A549 (cell line): Measurements from ENCODE around the gene ANO7. TPM values are rescaled to one million over a fixed set of nuclear protein-coding genes. Genes with fewer than 3 reads are reported as not detected.

Source experiments
- ATAC-seq, 2 experiments: fragments of 200-7000 bp in 1 of 2; fragments of >200 bp in 1 of 2; cut with Nextera tagmentation in 1 of 2; cut with Tn5 transposase in 1 of 2; 3 replicates each; pipeline versions ENCODE4 v1.8.0 to v1.9.1; 2018 to 2020; ENCODE audit warnings: mild to moderate bottlenecking in 1 of 2, moderate library complexity in 1 of 2
- CTCF ChIA-PET: fragments of 300-600 bp; sonication (Branson Sonifier 250); formaldehyde crosslinking; extraction: SDS; loops from one replicate; lab custom pipeline; 2021; ENCODE audit warnings: antibody characterized with exemption, inconsistent platforms; lab: Yijun Ruan, JAX
- POLR2A ChIA-PET: fragments of 350-600 bp; formaldehyde crosslinking; extraction: SDS; loops from one replicate; lab custom pipeline; 2021; ENCODE audit warnings: antibody characterized with exemption, inconsistent platforms; lab: Yijun Ruan, JAX
- DNase-seq, 2 experiments: peaks; one replicate each; pipeline versions ENCODE4 v3.0.0 to v3.0.0-alpha.2; 2011 to 2016; ENCODE audit warnings: low read depth in 1 of 2, low spot score in 1 of 2
- FAIRE-seq: peaks from 2 replicates; lab custom pipeline; 2011; peaks lifted over from hg19 to GRCh38; lab: Jason Lieb, UNC
- H3K27ac ChIP-seq, 2 experiments: fragments of >200 bp; sonication (Bioruptor Twin); formaldehyde crosslinking; 3 replicates each; pipeline ENCODE4 v1.5.1; 2016 to 2017
- H3K4me1 ChIP-seq: fragments of >200 bp; sonication (Bioruptor Twin); formaldehyde crosslinking; 3 replicates; pipeline ENCODE4 v1.6.1; 2016
- H3K4me2 ChIP-seq: fragments of >200 bp; sonication (Bioruptor Twin); formaldehyde crosslinking; 3 replicates; pipeline ENCODE4 v1.6.1; 2016
- H3K4me3 ChIP-seq: fragments of >200 bp; sonication (Bioruptor Twin); formaldehyde crosslinking; 3 replicates; pipeline ENCODE4 v1.5.1; 2016
- H3K9me3 ChIP-seq: fragments of >200 bp; sonication (Bioruptor Twin); formaldehyde crosslinking; 3 replicates; pipeline ENCODE4 v1.6.1; 2016
- CBX2 ChIP-seq: fragments of 200-600 bp; sonication (generic); IDR thresholded peaks from 2 replicates; pipeline ENCODE4 v1.6.1; 2016; ENCODE audit warnings: low read depth, mild to moderate bottlenecking, borderline replicate concordance
- CBX8 ChIP-seq: fragments of 200-600 bp; sonication (generic); IDR thresholded peaks from 2 replicates; pipeline ENCODE4 v1.6.1; 2016
- CHD2 ChIP-seq: fragments of 150-350 bp; IDR thresholded peaks from 2 replicates; pipeline ENCODE4 v1.6.1; 2014; ENCODE audit warnings: low read length; ENCODE audit not compliant: partially characterized antibody
- CHD4 ChIP-seq: fragments of 200-600 bp; sonication (generic); IDR thresholded peaks from 2 replicates; pipeline ENCODE4 v1.6.1; 2016; ENCODE audit warnings: antibody characterized with exemption, mild to moderate bottlenecking, borderline replicate concordance
- EHF ChIP-seq: fragments of 250-450 bp; sonication (Bioruptor Pico); IDR thresholded peaks from 2 replicates; pipeline ENCODE4 v1.5.0; 2020; ENCODE audit warnings: mild to moderate bottlenecking
- ESRRA ChIP-seq: fragments of 150-350 bp; IDR thresholded peaks from 2 replicates; pipeline ENCODE4 v1.6.1; 2014; ENCODE audit warnings: mild to moderate bottlenecking, low read length, borderline replicate concordance
- FOSL2 ChIP-seq, 2 experiments: fragments of 450-650 bp in 1 of 2; fragments of >200 bp in 1 of 2; sonication (Bioruptor Twin) in 1 of 2; formaldehyde crosslinking; IDR thresholded peaks; 2 replicates each; pipeline versions ENCODE4 v1.5.0 to v1.6.1; 2016 to 2020; ENCODE audit warnings: mild to moderate bottlenecking in 1 of 2, moderate library complexity in 1 of 2
- FOXS1 ChIP-seq: fragments of 250-450 bp; sonication (Bioruptor Pico); IDR thresholded peaks from 2 replicates; pipeline ENCODE4 v1.5.0; 2020; ENCODE audit warnings: mild to moderate bottlenecking, moderate library complexity
- GATA3 ChIP-seq: IDR thresholded peaks from 2 replicates; pipeline ENCODE4 v1.6.1; 2012; ENCODE audit warnings: borderline replicate concordance
- HEYL ChIP-seq: fragments of 250-450 bp; sonication (Bioruptor Pico); IDR thresholded peaks from 2 replicates; pipeline ENCODE4 v1.8.0; 2021; ENCODE audit warnings: mild to moderate bottlenecking, moderate library complexity
- KDM1A ChIP-seq: fragments of 200-600 bp; sonication (generic); IDR thresholded peaks from 2 replicates; pipeline ENCODE4 v1.6.1; 2016; ENCODE audit warnings: low read depth, mild to moderate bottlenecking
- MAFK ChIP-seq: fragments of 450-650 bp; IDR thresholded peaks from 2 replicates; pipeline ENCODE4 v1.6.1; 2014; ENCODE audit not compliant: partially characterized antibody
- MAZ ChIP-seq: fragments of 150-350 bp; IDR thresholded peaks from 2 replicates; pipeline ENCODE4 v1.6.1; 2014; ENCODE audit warnings: antibody characterized with exemption, low read depth, low read length, borderline replicate concordance
- NPAS2 ChIP-seq: fragments of 250-450 bp; sonication (Bioruptor Pico); IDR thresholded peaks from 2 replicates; pipeline ENCODE4 v1.8.0; 2022; ENCODE audit warnings: mild to moderate bottlenecking, moderate library complexity, borderline replicate concordance
- PHF8 ChIP-seq: fragments of 200-600 bp; sonication (generic); IDR thresholded peaks from 2 replicates; pipeline ENCODE4 v1.6.1; 2016; ENCODE audit warnings: low read depth, mild to moderate bottlenecking, antibody characterized with exemption, moderate library complexity, borderline replicate concordance
- POLR2A ChIP-seq: IDR thresholded peaks from 2 replicates; pipeline ENCODE4 v1.6.1; 2012; ENCODE audit warnings: mild to moderate bottlenecking, low read length
- TP53 ChIP-seq: fragments of 250-450 bp; sonication (Bioruptor Pico); IDR thresholded peaks from 2 replicates; pipeline ENCODE4 v1.5.0; 2021; ENCODE audit warnings: mild to moderate bottlenecking, moderate library complexity
- ZSCAN20 ChIP-seq: fragments of 250-450 bp; sonication (Bioruptor Pico); IDR thresholded peaks from 2 replicates; pipeline ENCODE4 v1.8.0; 2022; ENCODE audit warnings: mild to moderate bottlenecking, moderate library complexity
- WGBS: methylation state at CpG from one replicate; pipeline ENCODE4 v1.1.6; 2017; ENCODE audit errors: missing lambda C conversion rate; 5-methylcytosine and 5-hydroxymethylcytosine counted together
- polyA plus RNA-seq, 4 experiments: library from polyadenylated mRNA; depleted of rRNA in 3 of 4; stranded (reverse); fragments of >200 nt; fragmentation: RNase III in 1 of 4; extraction: RNeasy Plus Mini Kit Qiagen cat#74134 plus additional on column Dnase treatment in 1 of 4; gene quantifications; 2 replicates in 3 of 4; 3 replicates in 1 of 4; pipeline ENCODE4 v1.2.3, GENCODE V29; 2011 to 2017
- TF ChIP-seq, protein P1 (sequence below): fragments of >200 bp; sonication (Bioruptor Twin); formaldehyde crosslinking; IDR thresholded peaks from 2 replicates; pipeline ENCODE4 v1.6.1; 2016
- TF ChIP-seq, protein P2 (sequence below): IDR thresholded peaks from 2 replicates; pipeline ENCODE4 v1.6.1; 2012
- TF ChIP-seq, protein P3 (sequence below): fragments of >200 bp; sonication (Bioruptor Twin); formaldehyde crosslinking; IDR thresholded peaks from 3 replicates; pipeline ENCODE4 v1.5.1; 2016

ANO7 gene
- polyA plus RNA-seq, 2 of the 4 experiments (the other 2 are of a cell fraction): 0.92 to 2.7 TPM

- Histone ChIP-seq H3K4me1 (peaks cover 3% of the 10 kb centered on the region; the same call in 1 of the 3 replicates), H3K4me3 (no peak overlapping the region), H3K9me3 (no peaks in the 10 kb centered on the region), H3K4me2 (no peak overlapping the region), H3K27ac (no peak overlapping the region)
- DNase-seq (no peak), ATAC-seq (no peak), FAIRE-seq (no peak)
- POLR2A ChIA-PET: no interaction called here
- CTCF ChIA-PET: interaction anchor here (1.7 kb wide), 1 partner anchor 18 kb away, joined by 5 read pairs; no protein-coding TSS in a partner anchor
- 54% methylated on average over 9 of the region's 10 CpGs for whole genome bisulfite sequencing
- no peak for TF ChIP-seq ESRRA
- no peak for TF ChIP-seq KDM1A
- TF ChIP-seq CBX8: no peak
- TF ChIP-seq, protein P1, sequence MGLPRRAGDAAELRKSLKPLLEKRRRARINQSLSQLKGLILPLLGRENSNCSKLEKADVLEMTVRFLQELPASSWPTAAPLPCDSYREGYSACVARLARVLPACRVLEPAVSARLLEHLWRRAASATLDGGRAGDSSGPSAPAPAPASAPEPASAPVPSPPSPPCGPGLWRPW: no peak
- TF ChIP-seq GATA3: no peak
These were observed 25.7 kb downstream of the ANO7 start for GRCh38 chr2:241214209-241214608.

DNA sequence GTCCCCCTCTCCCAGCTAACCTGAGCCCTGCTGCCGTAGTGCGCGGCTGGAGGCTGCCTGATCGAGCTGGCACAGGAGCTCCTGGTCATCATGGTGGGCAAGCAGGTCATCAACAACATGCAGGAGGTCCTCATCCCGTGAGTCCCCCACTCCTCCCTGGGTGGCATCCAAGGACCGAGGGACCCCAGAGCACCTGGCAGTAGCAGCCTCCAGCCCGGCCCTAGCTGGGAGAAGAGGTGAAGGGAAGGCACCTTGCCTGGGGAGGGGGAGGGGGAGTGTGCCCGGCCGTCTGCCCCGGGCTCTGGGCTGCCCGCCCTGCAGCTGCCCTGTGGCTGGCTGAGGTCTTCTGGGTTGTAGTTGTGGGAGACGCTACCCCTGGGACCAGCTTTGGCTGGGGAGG is 26.3 kb downstream of the ANO7 start:
- DNase-seq (no peak), ATAC-seq (no peak), FAIRE-seq (no peak)
- ChIA-PET POLR2A (no interaction called here), CTCF (interaction anchor here (0.6 to 1.7 kb wide), 3 partner anchors 19 to 438 kb away, joined by 3 to 5 read pairs (median 3); no protein-coding TSS in a partner anchor)
- TF ChIP-seq TP53 (no peak), EHF (CRISPR knock-in tag) (no peak), HEYL (CRISPR knock-in tag) (no peak), ZSCAN20 (CRISPR knock-in tag) (no peak), NPAS2 (CRISPR knock-in tag) (no peak), FOSL2 (IDR thresholded peaks at IDR 0.05) (no peak), FOSL2 (CRISPR knock-in tag; IDR thresholded peaks at IDR 0.05) (no peak), CHD2 (no peak), FOXS1 (no peak), CBX2 (no peak), CHD4 (no peak), ESRRA (no peak), MAFK (no peak)
- TF ChIP-seq, protein P2, sequence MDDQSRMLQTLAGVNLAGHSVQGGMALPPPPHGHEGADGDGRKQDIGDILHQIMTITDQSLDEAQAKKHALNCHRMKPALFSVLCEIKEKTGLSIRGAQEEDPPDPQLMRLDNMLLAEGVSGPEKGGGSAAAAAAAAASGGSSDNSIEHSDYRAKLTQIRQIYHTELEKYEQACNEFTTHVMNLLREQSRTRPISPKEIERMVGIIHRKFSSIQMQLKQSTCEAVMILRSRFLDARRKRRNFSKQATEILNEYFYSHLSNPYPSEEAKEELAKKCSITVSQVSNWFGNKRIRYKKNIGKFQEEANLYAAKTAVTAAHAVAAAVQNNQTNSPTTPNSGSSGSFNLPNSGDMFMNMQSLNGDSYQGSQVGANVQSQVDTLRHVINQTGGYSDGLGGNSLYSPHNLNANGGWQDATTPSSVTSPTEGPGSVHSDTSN: no peak
- H3K27ac ChIP-seq: no peak overlapping the region
- H3K9me3 ChIP-seq: no peaks in the 10 kb centered on the region
- H3K4me1 ChIP-seq: peaks cover 7% of the 10 kb centered on the region; the same call in 1 of the 3 replicates
- H3K4me2 ChIP-seq: no peak overlapping the region
- WGBS: no CpG with 5 or more reads among the region's 12 CpGs
- H3K4me3 ChIP-seq: no peak overlapping the region

DNA sequence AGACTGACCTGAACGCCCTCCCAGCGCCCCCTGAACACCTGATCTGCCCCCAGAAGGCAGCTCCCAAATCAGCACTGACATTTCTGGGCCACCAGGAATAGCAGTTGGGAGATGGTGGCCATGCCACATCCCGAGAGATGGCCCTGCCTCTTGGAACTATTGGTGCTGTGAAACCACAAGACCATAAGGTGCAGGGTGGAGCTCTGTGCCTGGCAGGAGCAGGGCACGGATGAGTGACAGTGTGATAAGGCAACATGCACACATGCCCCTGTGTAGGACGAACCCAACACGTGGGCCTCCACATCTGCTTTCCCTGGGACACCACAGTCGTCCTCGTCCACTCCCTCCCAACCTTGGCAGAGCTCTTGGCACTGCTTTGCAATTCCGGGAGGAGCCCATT is 26.9 kb downstream of the ANO7 start:
- no peak for TF ChIP-seq CHD2
- TF ChIP-seq MAZ: no peak
- no peak for TF ChIP-seq PHF8
- TF ChIP-seq, protein P3, sequence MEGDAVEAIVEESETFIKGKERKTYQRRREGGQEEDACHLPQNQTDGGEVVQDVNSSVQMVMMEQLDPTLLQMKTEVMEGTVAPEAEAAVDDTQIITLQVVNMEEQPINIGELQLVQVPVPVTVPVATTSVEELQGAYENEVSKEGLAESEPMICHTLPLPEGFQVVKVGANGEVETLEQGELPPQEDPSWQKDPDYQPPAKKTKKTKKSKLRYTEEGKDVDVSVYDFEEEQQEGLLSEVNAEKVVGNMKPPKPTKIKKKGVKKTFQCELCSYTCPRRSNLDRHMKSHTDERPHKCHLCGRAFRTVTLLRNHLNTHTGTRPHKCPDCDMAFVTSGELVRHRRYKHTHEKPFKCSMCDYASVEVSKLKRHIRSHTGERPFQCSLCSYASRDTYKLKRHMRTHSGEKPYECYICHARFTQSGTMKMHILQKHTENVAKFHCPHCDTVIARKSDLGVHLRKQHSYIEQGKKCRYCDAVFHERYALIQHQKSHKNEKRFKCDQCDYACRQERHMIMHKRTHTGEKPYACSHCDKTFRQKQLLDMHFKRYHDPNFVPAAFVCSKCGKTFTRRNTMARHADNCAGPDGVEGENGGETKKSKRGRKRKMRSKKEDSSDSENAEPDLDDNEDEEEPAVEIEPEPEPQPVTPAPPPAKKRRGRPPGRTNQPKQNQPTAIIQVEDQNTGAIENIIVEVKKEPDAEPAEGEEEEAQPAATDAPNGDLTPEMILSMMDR: no peak
- no peak for TF ChIP-seq FOSL2 (IDR thresholded peaks at IDR 0.05)
- TF ChIP-seq FOSL2 (CRISPR knock-in tag; IDR thresholded peaks at IDR 0.05): no peak
- TF ChIP-seq POLR2A: no peak
- no peak for TF ChIP-seq HEYL (CRISPR knock-in tag)
- no peak for TF ChIP-seq CBX2
- TF ChIP-seq NPAS2 (CRISPR knock-in tag): no peak
- TF ChIP-seq FOXS1: no peak
- no peaks in the 10 kb centered on the region for H3K9me3 ChIP-seq
- no peak overlapping the region for H3K27ac ChIP-seq
- CTCF ChIA-PET: interaction anchor here (0.6 to 1.7 kb wide), 4 partner anchors 16 to 437 kb away, joined by 3 to 5 read pairs (median 3); no protein-coding TSS in a partner anchor
- H3K4me3 ChIP-seq: no peak overlapping the region
- FAIRE-seq: no peak
- no peak for DNase-seq
- WGBS: 78% methylated on average over 9 of the region's 9 CpGs
- H3K4me2 ChIP-seq: no peak overlapping the region
- ATAC-seq: 0 out of 6 replicates have a peak, but pooled peaks of 1 of the 2 experiments have one; percentile 2
- POLR2A ChIA-PET: no interaction called here
- H3K4me1 ChIP-seq: peaks cover 7% of the 10 kb centered on the region; the same call in 1 of the 3 replicates
